GM18507 (cell line): Measurements from ENCODE around the gene FOXP2.
"Not testable (repeated sequence)": the region's sequence is repeated elsewhere in the genome, so short reads cannot be mapped to it uniquely, and the experiment has no call there.

Source experiments
- DNase-seq: peaks from one replicate; pipeline ENCODE4 v3.0.0; 2011; ENCODE audit warnings: low read depth; ENCODE audit not compliant: insufficient read length; ENCODE audit errors: extremely low spot score
- FAIRE-seq: peaks from 2 replicates; lab custom pipeline; 2011; peaks lifted over from hg19 to GRCh38; lab: Jason Lieb, UNC

The FOXP2 gene

GRCh38 chr7:114487174-114487573, 72.6 kb downstream of the FOXP2 start:
- FAIRE-seq (no peak), DNase-seq (no peak)

DNA sequence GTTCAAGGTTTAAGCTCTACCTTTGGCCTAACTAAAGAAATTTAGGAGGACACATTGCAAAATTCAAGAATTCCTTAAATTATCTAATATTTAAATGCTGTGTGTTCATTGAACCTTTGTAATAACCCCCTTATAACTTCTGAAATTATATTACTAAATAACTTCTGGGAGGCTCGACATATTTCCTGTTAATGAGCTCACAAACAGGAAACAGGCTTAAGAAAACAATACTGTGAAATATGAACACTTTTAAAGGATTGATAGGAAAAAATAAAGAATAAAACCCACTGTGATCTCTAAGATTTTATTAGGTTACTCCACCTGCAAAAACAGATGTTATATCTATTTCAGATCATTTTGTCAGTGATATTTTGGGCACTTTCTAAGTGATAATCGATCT, 74.1 kb downstream of the FOXP2 start:
- DNase-seq (no peak), FAIRE-seq (no peak)

GRCh38 chr7:114497491-114497890, 82.9 kb downstream of the FOXP2 start:
- not testable (repeated sequence) for DNase-seq, FAIRE-seq

DNA sequence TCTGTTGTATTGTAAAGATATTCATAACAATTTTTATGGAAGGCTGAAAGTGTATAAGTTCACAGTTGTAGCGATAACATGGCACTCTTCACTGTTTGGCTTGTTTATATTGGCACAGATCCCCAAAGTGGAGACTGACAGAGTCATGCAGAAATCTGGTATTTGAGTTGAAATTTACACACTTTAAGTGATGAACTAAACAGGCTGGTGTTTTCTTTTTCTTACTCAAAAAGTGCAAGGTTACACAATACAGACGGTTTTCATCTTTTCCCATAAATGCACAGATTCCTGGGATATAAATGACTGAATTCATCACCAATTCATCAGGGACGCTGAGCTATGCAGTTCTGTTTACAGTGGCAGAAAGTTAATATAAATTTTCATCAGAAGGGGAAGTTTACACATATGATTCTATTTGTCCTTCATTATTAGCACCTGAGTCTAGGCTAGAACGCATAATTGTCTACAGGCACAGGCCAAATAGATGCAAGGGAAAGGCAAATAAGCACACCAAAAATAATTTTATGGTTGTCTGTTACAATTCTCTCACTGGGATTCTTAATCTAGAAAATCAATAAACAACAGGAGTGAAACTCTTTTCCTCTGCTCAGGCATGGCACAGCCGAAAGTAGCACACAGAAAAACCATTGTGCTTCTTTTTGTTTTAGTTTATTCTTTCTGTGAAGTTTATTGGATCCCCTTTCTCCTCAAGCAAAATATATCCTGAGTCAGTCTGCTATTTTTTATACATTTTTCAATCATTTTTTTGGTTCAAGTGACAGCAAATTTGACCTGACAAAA, 88.0 kb downstream of the FOXP2 start:
- DNase-seq (no peak), FAIRE-seq (no peak)

GRCh38 chr7:114504586-114504985, 90.0 kb downstream of the FOXP2 start:
- FAIRE-seq (no peak), DNase-seq (no peak)

- FAIRE-seq (no peak), DNase-seq (no peak)
Measured at GRCh38 chr7:114507381-114507780, 92.8 kb downstream of the FOXP2 start.

DNA sequence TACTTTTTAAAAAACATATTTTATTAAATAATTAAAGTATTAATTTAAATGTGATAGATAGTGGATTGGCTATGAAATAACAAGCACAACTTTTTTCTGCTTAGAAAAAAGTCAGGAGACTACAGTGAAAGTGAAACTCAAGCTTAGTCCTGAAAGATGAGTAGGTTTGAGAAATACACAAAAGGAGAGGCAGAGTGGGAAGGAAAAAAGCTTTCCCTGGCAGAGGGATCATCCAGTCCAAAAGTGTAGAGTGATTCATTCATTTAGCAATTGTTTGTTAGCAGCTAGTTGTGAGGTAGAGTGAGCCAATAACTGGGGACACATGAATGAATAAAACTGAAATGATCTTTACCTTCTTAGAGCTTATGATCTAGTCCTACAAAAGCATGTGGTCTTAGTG, 93.5 kb downstream of the FOXP2 start:
- DNase-seq, result no peak

GRCh38 chr7:114510824-114511223, 96.2 kb downstream of the FOXP2 start:
- DNase-seq, FAIRE-seq: not testable (repeated sequence)

More for the DNA sequence above, 93.5 kb downstream of the FOXP2 start:
- FAIRE-seq, result no peak

- no peak for FAIRE-seq
Measured at GRCh38 chr7:114519240-114519639, 104.6 kb downstream of the FOXP2 start.

DNA sequence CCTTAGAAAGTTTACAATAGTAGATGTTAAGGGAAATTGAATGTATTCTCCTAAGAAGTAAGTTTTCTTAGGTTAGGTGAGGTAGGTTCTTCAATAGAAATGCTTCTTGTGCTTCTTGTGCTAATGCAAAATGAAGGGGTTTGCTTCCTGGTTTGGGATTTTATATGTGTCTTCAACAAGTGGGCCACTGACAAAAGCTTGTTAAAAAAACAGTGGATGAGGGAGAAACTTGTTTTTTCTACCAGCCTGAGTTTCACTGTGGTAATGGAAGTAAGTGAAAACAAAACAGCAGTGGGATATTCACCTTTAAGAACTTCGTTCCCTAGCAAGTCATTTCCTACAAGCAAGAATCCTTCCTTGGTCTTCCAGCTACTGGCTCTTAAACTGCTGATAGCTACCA, 107.5 kb downstream of the FOXP2 start:
- FAIRE-seq, result no peak
- DNase-seq, result no peak

More at GRCh38 chr7:114519240-114519639, 104.6 kb downstream of the FOXP2 start:
- no peak for DNase-seq

DNA sequence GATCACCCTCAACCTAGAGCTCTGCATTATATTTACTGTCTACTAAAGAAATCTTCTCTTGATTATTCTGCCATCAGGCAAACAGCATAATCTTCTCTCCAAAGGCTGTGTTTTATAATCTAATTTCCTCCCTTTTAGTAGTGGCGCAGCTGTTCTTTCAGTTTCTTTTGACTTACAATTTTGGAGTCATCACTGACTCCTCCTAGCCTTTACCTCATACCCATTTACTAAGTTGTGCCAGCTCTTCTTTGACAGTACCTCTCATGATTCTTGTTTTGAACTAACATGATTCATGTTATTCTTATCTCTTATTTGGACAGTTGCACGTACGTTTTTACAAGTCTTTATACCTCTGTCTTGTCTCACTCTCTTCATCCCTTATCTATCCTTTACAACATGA, 113.0 kb downstream of the FOXP2 start:
- FAIRE-seq, result no peak
- DNase-seq, result no peak

GRCh38 chr7:114530057-114530611, 115.5 kb downstream of the FOXP2 start:
- FAIRE-seq (no peak), DNase-seq (no peak)

DNA sequence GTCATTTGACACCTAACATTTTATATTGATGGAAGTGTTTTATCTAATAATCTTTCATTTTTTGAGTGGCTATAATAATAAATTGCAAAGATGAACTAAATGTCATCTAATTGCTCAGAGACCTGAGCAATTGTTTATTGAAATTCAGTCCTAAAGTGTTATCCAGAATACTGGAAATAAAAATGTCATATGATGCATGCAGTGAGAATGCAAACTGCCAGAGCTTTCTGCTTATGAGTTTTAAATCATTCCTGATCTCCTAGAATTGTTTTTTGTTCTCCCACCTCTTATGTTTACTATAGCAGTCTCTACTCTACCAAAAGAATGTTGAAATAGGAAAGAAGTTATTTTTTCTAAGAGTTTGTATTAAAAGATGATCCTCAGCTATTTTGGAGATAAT, 116.7 kb downstream of the FOXP2 start:
- no peak for FAIRE-seq
- no peak for DNase-seq

DNA sequence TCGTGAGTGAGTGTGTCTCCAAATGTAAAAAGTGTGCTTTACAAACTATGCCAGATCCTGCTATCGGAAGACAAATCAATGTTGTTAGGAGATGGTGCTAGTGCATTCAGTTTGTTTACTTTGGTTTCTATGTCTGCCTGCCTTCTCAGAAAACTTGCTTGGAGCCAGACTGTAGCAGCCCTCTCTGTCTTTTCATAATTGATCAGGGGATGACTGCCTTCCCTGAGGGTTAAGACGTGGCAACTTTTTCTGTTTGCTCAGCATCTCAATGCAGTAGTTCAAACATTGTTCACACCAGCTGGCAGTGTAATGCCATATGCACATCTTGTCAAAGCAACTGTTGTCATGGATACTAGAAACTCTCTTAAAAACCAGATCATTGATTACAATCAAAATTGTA, 118.5 kb downstream of the FOXP2 start:
- no peak for DNase-seq
- no peak for FAIRE-seq

DNA sequence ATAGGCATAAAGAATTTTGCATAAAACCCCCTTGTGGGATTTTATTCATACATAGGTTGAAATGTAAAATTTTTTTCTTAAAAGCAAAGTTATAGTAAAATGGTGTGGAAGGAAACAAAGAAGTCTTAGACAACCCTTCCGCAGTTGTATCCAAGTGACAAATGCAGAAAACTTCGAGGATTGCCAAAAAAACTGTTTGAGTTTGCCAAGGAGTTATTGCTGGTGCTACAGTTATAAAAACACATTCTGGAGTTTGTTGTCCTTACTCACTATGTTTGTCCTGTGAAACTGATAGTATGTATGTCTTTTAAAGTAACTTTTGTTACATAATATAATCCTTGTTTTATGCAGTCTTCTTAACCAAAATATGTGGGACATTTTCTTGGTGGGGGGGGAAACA, 120.3 kb downstream of the FOXP2 start:
- DNase-seq (no peak), FAIRE-seq (no peak)

DNA sequence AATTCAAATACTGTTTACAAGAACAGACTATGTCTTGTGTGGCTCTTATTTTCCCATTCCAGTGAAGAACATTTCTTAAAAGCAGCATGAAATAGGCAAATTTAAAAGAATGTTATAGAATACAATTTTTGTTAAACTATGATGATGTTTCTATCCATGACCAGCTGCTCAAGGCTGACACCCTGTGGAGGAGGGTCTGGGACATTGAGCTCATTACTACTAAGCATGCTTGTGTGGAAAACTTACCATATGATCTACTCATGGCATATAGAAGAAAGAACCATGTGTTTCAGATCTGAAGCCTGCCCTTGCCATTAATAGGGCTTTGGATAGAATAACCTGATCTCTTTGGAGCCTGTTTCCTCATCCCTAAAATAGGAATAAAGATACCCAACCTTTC, 125.0 kb downstream of the FOXP2 start:
- DNase-seq, result no peak
- FAIRE-seq, result no peak

GRCh38 chr7:114540291-114540690, 125.7 kb downstream of the FOXP2 start:
- DNase-seq (no peak), FAIRE-seq (no peak)

DNA sequence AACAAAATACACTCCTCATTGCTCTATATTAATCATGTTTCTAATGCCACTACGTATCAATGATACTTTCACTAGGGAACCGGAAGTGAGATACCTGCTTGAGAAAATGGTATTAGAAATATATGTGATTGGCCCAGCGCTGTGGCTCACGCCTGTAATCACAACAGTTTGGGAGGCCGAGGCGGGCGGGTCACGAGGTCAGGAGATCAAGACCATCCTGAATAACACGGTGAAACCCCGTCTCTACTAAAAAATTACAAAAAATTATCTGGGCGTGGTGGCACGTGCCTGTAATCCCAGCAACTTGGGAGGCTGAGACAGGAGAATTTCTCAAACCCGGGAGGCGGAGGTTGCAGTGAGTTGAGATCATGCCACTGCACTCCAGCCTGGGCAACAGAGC, 132.7 kb downstream of the FOXP2 start:
- not testable (repeated sequence) for FAIRE-seq, DNase-seq

GRCh38 chr7:114548081-114548980, 133.7 kb downstream of the FOXP2 start:
- no peak for FAIRE-seq
- DNase-seq, result no peak

GRCh38 chr7:114554781-114555537, 140.3 kb downstream of the FOXP2 start:
- DNase-seq (no peak), FAIRE-seq (no peak)
